Neuronal stem cell (in vitro differentiated cells): ENCODE measurements around the gene SGK1.

Experiments
- DNase-seq: peaks from one replicate; pipeline ENCODE4 v3.0.0-alpha.2; 2013; ENCODE audit warnings: low spot score
- H2AFZ ChIP-seq: one replicate; pipeline ENCODE4 v1.6.1; 2013; ENCODE audit warnings: mild to moderate bottlenecking, low read length, inconsistent platforms
- H2AK5ac ChIP-seq: 2 replicates; pipeline ENCODE4 v1.6.1; 2013; ENCODE audit warnings: low read depth, mild to moderate bottlenecking, inconsistent platforms, low read length, moderate library complexity, mixed read lengths
- H2BK120ac ChIP-seq: 2 replicates; pipeline ENCODE4 v1.6.1; 2013; ENCODE audit warnings: low read depth, mild to moderate bottlenecking, inconsistent platforms, low read length, moderate library complexity, mixed read lengths
- H2BK12ac ChIP-seq: one replicate; pipeline ENCODE4 v1.6.1; 2013; ENCODE audit warnings: low read length, inconsistent platforms
- H2BK15ac ChIP-seq: 2 replicates; pipeline ENCODE4 v1.6.1; 2013; ENCODE audit warnings: mild to moderate bottlenecking, low read length, inconsistent platforms, mixed read lengths
- H2BK5ac ChIP-seq: one replicate; pipeline ENCODE4 v1.6.1; 2013; ENCODE audit warnings: inconsistent platforms, mild to moderate bottlenecking, low read length, moderate library complexity
- H3K14ac ChIP-seq: one replicate; pipeline ENCODE4 v1.6.1; 2013; ENCODE audit warnings: low read length, inconsistent platforms
- H3K18ac ChIP-seq: 2 replicates; pipeline ENCODE4 v1.6.1; 2013; ENCODE audit warnings: low read length, inconsistent platforms
- H3K23ac ChIP-seq: 2 replicates; pipeline ENCODE4 v1.6.1; 2013; ENCODE audit warnings: low read depth, mild to moderate bottlenecking, mixed read lengths, low read length, inconsistent platforms; ENCODE audit not compliant: poor library complexity
- H3K27ac ChIP-seq: replicated peaks from 3 replicates; pipeline ENCODE4 v1.5.1; 2013; ENCODE audit warnings: low read length, inconsistent platforms
- H3K27me3 ChIP-seq, 3 experiments: 2 replicates each; pipeline ENCODE4 v1.6.1; 2013; ENCODE audit warnings: low read length in 3 of 3, mild to moderate bottlenecking in 2 of 3, inconsistent platforms in 1 of 3, low read depth in 1 of 3, mixed read lengths in 1 of 3, moderate library complexity in 1 of 3; ENCODE audit not compliant: control insufficient read depth in 3 of 3, insufficient read depth in 3 of 3
- H3K36me3 ChIP-seq, 2 donors: replicated peaks in 1 of 2; 2 replicates each; pipeline ENCODE4 v1.6.1; 2013; ENCODE audit warnings: low read length in 2 of 2; ENCODE audit not compliant: control insufficient read depth in 2 of 2, insufficient read depth in 2 of 2
- H3K4ac ChIP-seq: 2 replicates; pipeline ENCODE4 v1.6.1; 2013; ENCODE audit warnings: inconsistent platforms, mild to moderate bottlenecking, low read length, moderate library complexity
- H3K4me1 ChIP-seq, 2 donors: 1 replicate in 1 of 2; 2 replicates in 1 of 2; pipeline ENCODE4 v1.6.1; 2013; ENCODE audit warnings: low read length in 2 of 2, low read depth in 1 of 2; ENCODE audit not compliant: control insufficient read depth in 2 of 2, insufficient read depth in 1 of 2
- H3K4me2 ChIP-seq: one replicate; pipeline ENCODE4 v1.6.1; 2013; ENCODE audit warnings: mild to moderate bottlenecking, low read length, inconsistent platforms; ENCODE audit not compliant: insufficient read depth, poor library complexity, severe bottlenecking
- H3K4me3 ChIP-seq, 2 donors: 2 replicates each; pipeline ENCODE4 v1.5.1; 2013; ENCODE audit warnings: low read length in 2 of 2, mild to moderate bottlenecking in 2 of 2, inconsistent platforms in 1 of 2, moderate library complexity in 1 of 2
- H3K79me1 ChIP-seq: one replicate; pipeline ENCODE4 v1.6.1; 2013; ENCODE audit warnings: low read depth, mild to moderate bottlenecking, inconsistent platforms, low read length, moderate library complexity
- H3K9ac ChIP-seq: one replicate; pipeline ENCODE4 v1.6.1; 2013; ENCODE audit warnings: mild to moderate bottlenecking, low read depth, low read length, inconsistent platforms; ENCODE audit not compliant: poor library complexity
- H3K9me3 ChIP-seq, 2 donors: replicated peaks in 1 of 2; 2 replicates each; pipeline versions ENCODE3 to v1.6.1; 2013; ENCODE audit warnings: low read length in 2 of 2, mild to moderate bottlenecking in 2 of 2, inconsistent platforms in 1 of 2, low read depth in 1 of 2, mixed read lengths in 1 of 2, moderate library complexity in 1 of 2; ENCODE audit not compliant: control insufficient read depth in 2 of 2, insufficient read depth in 1 of 2
- H4K8ac ChIP-seq: one replicate; pipeline ENCODE4 v1.6.1; 2013; ENCODE audit warnings: low read depth, mild to moderate bottlenecking, inconsistent platforms, low read length, moderate library complexity
- H4K91ac ChIP-seq: one replicate; pipeline ENCODE4 v1.6.1; 2013; ENCODE audit warnings: low read length, low read depth, mild to moderate bottlenecking, inconsistent platforms; ENCODE audit not compliant: poor library complexity
- whole genome bisulfite sequencing, 2 donors: extraction: QIAGEN DNeasy Blood & Tissue Kit; methylation state at CpG; one replicate each; pipeline ENCODE4 v1.1.7; 2013; ENCODE audit warnings: missing lambda C conversion rate in 2 of 2, mixed read lengths in 1 of 2; ENCODE audit not compliant: insufficient read length in 2 of 2, insufficient replicate concordance in 1 of 2; ENCODE audit errors: extremely low coverage in 2 of 2; 5-methylcytosine and 5-hydroxymethylcytosine counted together

The SGK1 gene

GRCh38 chr6:134345789-134346188 lies 27.9 kb upstream of the SGK1 start:
- Histone ChIP-seq H4K91ac (no peak overlapping the region), H2AK5ac (no peak overlapping the region), H3K9me3 (no peaks in the 10 kb centered on the region), H3K27ac (no peak overlapping the region), H2BK15ac (no peak overlapping the region), H2AFZ (no peak overlapping the region), H3K4me3 (no peak overlapping the region), H2BK12ac (no peak overlapping the region), H4K8ac (no peak overlapping the region), H2BK5ac (no peak overlapping the region), H3K18ac (no peak overlapping the region), H3K23ac (peak overlapping the region; percentile 8), H3K9ac (no peak overlapping the region), H3K27me3 (no peaks in the 10 kb centered on the region), H3K4ac (no peak overlapping the region), H3K36me3 (no peaks in the 10 kb centered on the region), H3K4me1 (no peaks in the 10 kb centered on the region), H3K79me1 (no peaks in the 10 kb centered on the region), H2BK120ac (no peak overlapping the region), H3K14ac (no peak overlapping the region), H3K4me2 (no peak overlapping the region)
- no peak for DNase-seq
- no CpG with 5 or more reads among the region's 8 CpGs for WGBS, 2 donors

DNA sequence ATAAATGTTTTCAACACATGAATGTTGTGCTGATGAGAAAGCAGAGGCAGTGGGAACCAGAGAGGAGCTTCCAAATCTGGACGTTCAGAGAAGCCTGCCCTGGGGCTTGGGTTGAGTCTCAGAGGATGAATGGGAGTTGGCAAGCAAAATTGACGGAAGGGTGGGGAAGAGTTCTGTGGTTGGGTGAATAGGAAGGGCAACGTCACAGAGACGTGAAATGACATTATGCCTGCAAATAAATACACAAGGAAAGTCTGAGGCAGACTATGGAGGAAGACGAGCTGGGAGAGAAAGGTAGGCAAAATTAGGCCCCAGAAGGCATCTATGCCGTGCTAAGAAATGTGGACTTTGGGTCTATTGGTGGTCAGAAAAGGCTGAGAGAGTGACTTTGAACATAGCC lies 25.2 kb upstream of the SGK1 start:
- no peak overlapping the region for H3K4ac ChIP-seq
- no peak overlapping the region for H2BK12ac ChIP-seq
- H4K8ac ChIP-seq = no peak overlapping the region
- no peaks in the 10 kb centered on the region for H3K27me3 ChIP-seq
- no peak overlapping the region for H3K4me3 ChIP-seq
- no peaks in the 10 kb centered on the region for H3K36me3 ChIP-seq
- no peak overlapping the region for H2BK5ac ChIP-seq
- H2AFZ ChIP-seq = no peak overlapping the region
- H3K9ac ChIP-seq = no peak overlapping the region
- no peaks in the 10 kb centered on the region for H3K4me1 ChIP-seq
- no peak overlapping the region for H3K4me2 ChIP-seq
- H2BK15ac ChIP-seq = no peak overlapping the region
- H3K18ac ChIP-seq = no peak overlapping the region
- H3K79me1 ChIP-seq = no peaks in the 10 kb centered on the region
- no peak overlapping the region for H3K14ac ChIP-seq
- no peak overlapping the region for H4K91ac ChIP-seq
- no peak overlapping the region for H3K23ac ChIP-seq
- DNase-seq = no peak
- no peak overlapping the region for H2BK120ac ChIP-seq
- no peak overlapping the region for H3K27ac ChIP-seq
- no CpG with 5 or more reads among the region's 6 CpGs for WGBS, 2 donors
- H2AK5ac ChIP-seq = no peak overlapping the region
- no peaks in the 10 kb centered on the region for H3K9me3 ChIP-seq

DNA sequence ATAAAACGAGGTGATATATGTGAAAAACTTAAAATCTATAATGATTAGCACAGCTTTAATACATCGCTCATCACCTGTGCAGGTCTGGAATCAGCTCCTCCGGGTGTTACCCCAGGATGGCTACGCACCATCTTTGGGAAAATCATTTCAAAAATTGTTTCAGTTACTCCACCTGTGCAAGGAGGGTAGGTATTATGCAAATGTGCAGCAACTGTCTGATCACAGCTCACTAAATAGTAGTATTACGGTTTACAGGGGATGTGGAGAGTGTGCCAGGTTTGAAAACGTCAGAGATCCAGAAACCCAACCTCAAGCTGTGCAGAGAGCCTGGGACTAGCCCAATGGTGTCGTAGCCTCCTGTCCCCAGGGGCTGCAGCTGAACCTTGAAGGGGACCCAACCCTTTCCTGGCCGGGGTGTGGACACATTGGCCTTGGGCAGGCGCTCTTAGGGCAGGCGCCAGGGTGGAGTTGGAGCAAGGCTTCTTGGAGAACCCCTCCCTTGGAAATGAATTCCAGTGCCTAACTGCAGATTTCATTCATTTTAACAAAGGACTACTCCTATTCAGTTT lies 24.2 kb upstream of the SGK1 start:
- WGBS, 2 donors = no CpG with 5 or more reads among the region's 10 CpGs

GRCh38 chr6:134340179-134340975 lies 22.5 kb upstream of the SGK1 start:
- Histone ChIP-seq H2BK15ac (no peak overlapping the region), H2AFZ (no peak overlapping the region)

More for the DNA sequence above, 24.2 kb upstream of the SGK1 start:
- Histone ChIP-seq H3K9ac (no peak overlapping the region), H3K23ac (no peak overlapping the region), H3K4me2 (no peak overlapping the region), H3K4ac (no peak overlapping the region), H2AFZ (no peak overlapping the region), H2BK15ac (no peak overlapping the region), H2BK120ac (no peak overlapping the region), H2BK5ac (no peak overlapping the region), H3K79me1 (no peaks in the 10 kb centered on the region), H4K91ac (no peak overlapping the region), H3K9me3 (no peaks in the 10 kb centered on the region), H2BK12ac (no peak overlapping the region), H3K36me3 (no peaks in the 10 kb centered on the region), H3K27me3 (no peaks in the 10 kb centered on the region), H3K18ac (no peak overlapping the region), H3K4me3 (no peak overlapping the region), H3K4me1 (no peaks in the 10 kb centered on the region), H3K14ac (no peak overlapping the region), H2AK5ac (no peak overlapping the region), H3K27ac (no peak overlapping the region), H4K8ac (no peak overlapping the region)
- DNase-seq = no peak

More at GRCh38 chr6:134340179-134340975, 22.5 kb upstream of the SGK1 start:
- H3K9me3 ChIP-seq = no peaks in the 10 kb centered on the region
- H2BK5ac ChIP-seq = no peak overlapping the region
- no peak overlapping the region for H3K4me3 ChIP-seq
- no peak overlapping the region for H3K27ac ChIP-seq
- H3K27me3 ChIP-seq = no peaks in the 10 kb centered on the region
- H4K8ac ChIP-seq = no peak overlapping the region
- no peak overlapping the region for H3K4ac ChIP-seq
- WGBS, 2 donors = no CpG with 5 or more reads among the region's 6 CpGs
- no peak overlapping the region for H3K14ac ChIP-seq
- no peak overlapping the region for H3K4me2 ChIP-seq
- no peaks in the 10 kb centered on the region for H3K36me3 ChIP-seq
- H3K79me1 ChIP-seq = no peaks in the 10 kb centered on the region
- H4K91ac ChIP-seq = no peak overlapping the region
- no peak overlapping the region for H3K18ac ChIP-seq
- no peak overlapping the region for H3K9ac ChIP-seq
- H3K23ac ChIP-seq = no peak overlapping the region
- no peaks in the 10 kb centered on the region for H3K4me1 ChIP-seq
- H2AK5ac ChIP-seq = no peak overlapping the region
- no peak overlapping the region for H2BK12ac ChIP-seq
- no peak for DNase-seq
- no peak overlapping the region for H2BK120ac ChIP-seq
